Left lung (tissue), 10 donors: ENCODE measurements around the gene PTPRM. TPM values are rescaled to one million over a fixed set of nuclear protein-coding genes. Genes with fewer than 3 reads are reported as not detected.

Experiments
- ATAC-seq: fragments of 200-7000 bp; cut with Tn5 transposase; one replicate; pipeline ENCODE4 v1.9.1; 2020; ENCODE audit warnings: moderate library complexity
- DNase-seq, 4 donors: peaks; one replicate each; pipeline ENCODE4 v3.0.0-alpha.2; 2013 to 2020
- H3K27ac ChIP-seq, 2 donors: fragments of 200-600 bp; sonication (generic) in 1 of 2; one replicate each; pipeline versions ENCODE4 v1.5.0 to v1.8.0; 2020 to 2021
- H3K27me3 ChIP-seq, 2 donors: fragments of 200-600 bp; sonication (generic) in 1 of 2; one replicate each; pipeline versions ENCODE4 v1.5.0 to v1.8.0; 2020 to 2021
- H3K36me3 ChIP-seq, 2 donors: fragments of 200-600 bp; sonication (generic) in 1 of 2; one replicate each; pipeline versions ENCODE4 v1.5.0 to v1.8.0; 2020 to 2021
- H3K4me1 ChIP-seq, 2 donors: fragments of 200-600 bp; one replicate each; pipeline ENCODE4 v1.8.0; 2021
- H3K4me3 ChIP-seq, 2 donors: fragments of 200-600 bp; sonication (generic) in 1 of 2; one replicate each; pipeline versions ENCODE4 v1.5.0 to v1.8.0; 2020 to 2021; ENCODE audit warnings: mild to moderate bottlenecking in 1 of 2
- H3K9me3 ChIP-seq, 2 donors: fragments of 200-600 bp; sonication (generic) in 1 of 2; one replicate each; pipeline versions ENCODE4 v1.5.0 to v1.8.0; 2020 to 2021
- intact Hi-C, 2 donors: fragments of 100-400 bp; cut with DNase I; formaldehyde crosslinking; loops; one replicate each; pipeline versions ENCODE4 v1.11.2 to v1.14.2; 2022
- polyA plus RNA-seq, 6 donors: library from polyadenylated mRNA; unstranded; fragments of 120-200 nt; gene quantifications; one replicate each; pipeline ENCODE4 v1.2.1, GENCODE V29; 2013; ENCODE audit not compliant: insufficient read length in 6 of 6
- total RNA-seq, 2 donors: library from RNA; stranded (reverse); fragmentation: NEBNext Ultra II Directional; extraction: Animal tissue kit (Norgen Biotek cat#: 25700); gene quantifications; one replicate each; pipeline ENCODE4 v1.2.1, GENCODE V29; 2021
- TF ChIP-seq, protein P1 (sequence below), 2 donors: fragments of 200-600 bp; sonication (generic) in 1 of 2; IDR thresholded peaks; one replicate each; pipeline versions ENCODE4 v1.5.0 to v1.8.0; 2021; ENCODE audit warnings: antibody characterized with exemption in 2 of 2
- donor health status: DM: no; HTN: yes; CAD: no.
- donor health status: DM: no; HTN: no; CAD: no.

The PTPRM gene
- total and polyA plus RNA-seq, 8 donors: 76.4 to 99.6 (median 90.1) TPM

DNA sequence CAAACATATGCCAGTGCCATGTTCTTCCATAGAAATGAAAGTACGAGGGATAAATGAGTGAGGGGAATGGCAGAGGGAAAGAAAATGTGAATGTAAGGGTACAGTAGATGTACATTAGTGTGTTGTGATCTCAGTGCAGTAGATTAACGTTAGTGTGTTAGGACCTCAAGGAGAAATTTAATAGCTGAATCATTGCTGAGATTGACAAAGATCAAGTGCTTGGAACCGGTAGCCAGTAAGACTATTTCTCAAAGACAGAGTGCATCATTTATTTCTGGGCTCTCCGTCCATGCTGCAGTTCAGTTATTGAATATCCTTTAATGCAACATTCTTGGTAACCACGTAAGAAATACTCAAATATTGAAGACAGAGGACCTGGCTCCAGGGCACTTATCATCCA is 246.0 kb downstream of the PTPRM start:
- H3K4me3 ChIP-seq: no peak overlapping the region
- DNase-seq: no peak
- intact Hi-C loops: no loop called here
- ATAC-seq: no peak
- TF ChIP-seq, protein P1, sequence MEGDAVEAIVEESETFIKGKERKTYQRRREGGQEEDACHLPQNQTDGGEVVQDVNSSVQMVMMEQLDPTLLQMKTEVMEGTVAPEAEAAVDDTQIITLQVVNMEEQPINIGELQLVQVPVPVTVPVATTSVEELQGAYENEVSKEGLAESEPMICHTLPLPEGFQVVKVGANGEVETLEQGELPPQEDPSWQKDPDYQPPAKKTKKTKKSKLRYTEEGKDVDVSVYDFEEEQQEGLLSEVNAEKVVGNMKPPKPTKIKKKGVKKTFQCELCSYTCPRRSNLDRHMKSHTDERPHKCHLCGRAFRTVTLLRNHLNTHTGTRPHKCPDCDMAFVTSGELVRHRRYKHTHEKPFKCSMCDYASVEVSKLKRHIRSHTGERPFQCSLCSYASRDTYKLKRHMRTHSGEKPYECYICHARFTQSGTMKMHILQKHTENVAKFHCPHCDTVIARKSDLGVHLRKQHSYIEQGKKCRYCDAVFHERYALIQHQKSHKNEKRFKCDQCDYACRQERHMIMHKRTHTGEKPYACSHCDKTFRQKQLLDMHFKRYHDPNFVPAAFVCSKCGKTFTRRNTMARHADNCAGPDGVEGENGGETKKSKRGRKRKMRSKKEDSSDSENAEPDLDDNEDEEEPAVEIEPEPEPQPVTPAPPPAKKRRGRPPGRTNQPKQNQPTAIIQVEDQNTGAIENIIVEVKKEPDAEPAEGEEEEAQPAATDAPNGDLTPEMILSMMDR (IDR thresholded peaks at IDR 0.05): no peak
- peaks cover 0 to 5% of the 10 kb centered on the region in 2 donors for H3K4me1 ChIP-seq
- H3K27me3 ChIP-seq: no peaks in the 10 kb centered on the region
- no peaks in the 10 kb centered on the region for H3K36me3 ChIP-seq
- no peak overlapping the region for H3K27ac ChIP-seq
- H3K9me3 ChIP-seq: peaks cover 0 to 18% of the 10 kb centered on the region in 2 donors

DNA sequence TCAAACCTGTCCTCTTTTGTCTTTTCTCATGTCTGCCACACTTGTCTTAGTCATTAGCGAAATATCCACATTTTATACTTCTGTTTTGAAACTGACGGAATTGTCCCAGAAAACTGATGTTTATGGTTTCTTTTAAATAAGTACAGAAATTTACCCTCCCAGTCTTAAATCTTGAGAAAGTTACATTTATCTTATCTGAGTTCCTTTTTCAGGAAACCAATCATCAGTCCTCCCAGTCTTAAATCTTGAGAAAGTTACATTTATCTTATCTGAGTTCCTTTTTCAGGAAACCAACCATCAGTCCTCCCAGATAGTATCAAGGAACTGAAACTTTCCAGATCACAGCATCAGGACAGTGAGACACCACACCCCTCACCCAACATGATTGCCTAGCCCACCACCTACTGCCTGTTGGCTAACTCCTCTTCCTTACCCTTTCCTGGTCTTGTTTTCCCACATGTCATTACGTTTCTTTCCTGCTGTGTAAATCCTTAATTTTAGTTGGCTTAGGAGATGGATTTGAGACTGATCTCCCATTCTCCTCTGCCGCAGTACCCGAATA is 247.7 kb downstream of the PTPRM start:
- ATAC-seq (no peak), DNase-seq (no peak)
- intact Hi-C loops: no loop called here
- Histone ChIP-seq H3K9me3 (peaks cover 0 to 18% of the 10 kb centered on the region in 2 donors), H3K27ac (no peak overlapping the region), H3K4me3 (no peak overlapping the region), H3K27me3 (no peaks in the 10 kb centered on the region), H3K4me1 (peaks cover 0 to 5% of the 10 kb centered on the region in 2 donors), H3K36me3 (no peaks in the 10 kb centered on the region)
- TF ChIP-seq, protein P1 (IDR thresholded peaks at IDR 0.05): no peak

DNA sequence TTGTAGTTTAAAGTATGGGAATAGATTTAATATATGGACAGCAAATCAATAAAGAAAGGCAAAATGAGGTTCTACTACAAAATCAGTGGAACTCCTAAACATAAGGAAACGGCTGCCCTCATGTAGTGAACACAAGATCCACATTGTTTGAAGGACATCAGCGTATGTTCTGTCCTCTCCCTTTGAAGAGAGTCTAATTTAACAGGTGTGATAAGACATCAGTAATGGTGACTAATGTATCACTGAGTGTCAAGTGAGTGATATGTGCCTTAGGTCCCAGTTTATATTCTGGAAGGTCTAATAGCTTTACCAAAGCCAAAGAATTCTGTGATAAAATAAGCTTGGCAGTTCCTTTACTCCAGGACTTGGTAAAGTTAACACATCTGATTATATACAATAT is 248.7 kb downstream of the PTPRM start:
- TF ChIP-seq, protein P1 (IDR thresholded peaks at IDR 0.05): no peak
- Histone ChIP-seq H3K27me3 (no peaks in the 10 kb centered on the region), H3K9me3 (peaks cover 0 to 18% of the 10 kb centered on the region in 2 donors), H3K27ac (no peak overlapping the region), H3K4me3 (no peak overlapping the region), H3K36me3 (no peaks in the 10 kb centered on the region), H3K4me1 (peaks cover 0 to 5% of the 10 kb centered on the region in 2 donors)
- ATAC-seq (no peak), DNase-seq (no peak)
- intact Hi-C loops: no loop called here

DNA sequence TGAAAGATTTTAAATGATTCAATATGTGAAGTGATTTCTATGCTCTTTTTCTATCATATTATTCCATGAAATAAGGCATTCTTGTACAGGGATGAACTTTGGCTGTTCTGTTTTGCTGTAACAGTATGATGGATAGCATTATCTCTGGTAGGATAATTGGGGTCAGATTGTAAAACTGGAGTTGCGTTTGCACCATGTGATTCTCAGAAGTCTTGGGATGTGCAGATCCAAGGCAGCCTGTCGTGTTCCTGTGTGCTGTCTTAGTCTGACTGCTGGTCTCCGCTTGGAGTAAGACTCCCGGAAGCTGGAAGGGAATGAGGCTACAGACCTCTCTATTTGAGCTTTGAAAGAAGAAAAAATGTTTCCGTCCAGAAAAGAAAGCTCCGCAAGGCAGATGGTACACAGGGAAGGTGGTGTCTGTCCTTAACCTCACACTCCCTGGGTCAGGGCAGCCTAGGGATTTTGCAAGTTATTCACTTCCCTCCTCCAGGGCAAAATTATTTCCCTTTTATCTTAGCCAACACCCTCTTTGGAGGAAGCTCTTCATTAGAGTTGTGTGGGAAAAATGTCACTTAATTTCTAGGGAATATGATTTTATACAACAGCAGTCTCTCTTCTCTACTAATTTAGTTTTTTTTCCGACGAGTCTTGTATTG is 250.6 kb downstream of the PTPRM start:
- Histone ChIP-seq H3K27me3 (no peaks in the 10 kb centered on the region), H3K27ac (no peak overlapping the region), H3K4me3 (no peak overlapping the region), H3K4me1 (peaks cover 0 to 12% of the 10 kb centered on the region in 2 donors), H3K9me3 (peaks cover 0 to 18% of the 10 kb centered on the region in 2 donors), H3K36me3 (no peaks in the 10 kb centered on the region)
- ATAC-seq (no peak), DNase-seq (no peak)
- intact Hi-C loops: no loop called here
- TF ChIP-seq, protein P1 (IDR thresholded peaks at IDR 0.05): no peak

DNA sequence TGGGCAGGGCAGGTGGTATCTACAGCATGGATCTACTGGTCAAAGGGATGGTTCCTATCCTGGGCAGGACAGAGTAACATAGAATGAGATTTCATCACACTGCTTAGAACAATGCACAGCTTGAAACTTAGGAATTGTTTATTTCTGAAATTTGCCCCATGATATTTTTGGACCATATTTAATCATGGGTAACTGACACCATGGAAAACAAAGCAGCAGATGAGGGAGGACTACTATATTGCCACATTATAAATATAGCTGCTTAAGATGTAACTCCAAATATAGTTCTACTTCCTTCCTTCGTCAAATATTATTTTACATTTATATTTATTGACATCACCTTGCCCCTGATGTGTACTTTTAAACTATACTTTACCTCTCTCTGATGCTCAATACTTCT is 254.7 kb downstream of the PTPRM start:
- H3K27me3 ChIP-seq: no peaks in the 10 kb centered on the region
- no peak for DNase-seq
- no peak for ATAC-seq
- intact Hi-C loops: no loop called here
- no peaks in the 10 kb centered on the region for H3K9me3 ChIP-seq
- no peaks in the 10 kb centered on the region for H3K36me3 ChIP-seq
- peaks cover 0 to 12% of the 10 kb centered on the region in 2 donors for H3K4me1 ChIP-seq
- H3K27ac ChIP-seq: peak overlapping the region in 1 of 2 donors; percentile 63
- H3K4me3 ChIP-seq: no peak overlapping the region
- TF ChIP-seq, protein P1 (IDR thresholded peaks at IDR 0.05): no peak
